Calu3 (cell line): Measurements from ENCODE around the gene TPT1. TPM values are rescaled to one million over a fixed set of nuclear protein-coding genes. Genes with fewer than 3 reads are reported as not detected.
"Not testable (repeated sequence)": the region's sequence is repeated elsewhere in the genome, so short reads cannot be mapped to it uniquely, and the experiment has no call there.

Experiments used
- BruUV-seq: library from RNA; stranded (reverse); fragments of 400-500 nt; replicated peaks from 2 replicates; lab custom pipeline; 2021; lab: Mats Ljungman, UMichigan
- CTCF ChIA-PET: fragments of 300-600 bp; sonication (Branson Sonifier 250); formaldehyde crosslinking; loops from one replicate; lab custom pipeline; 2022; ENCODE audit warnings: antibody characterized with exemption; lab: Charles Lee
- DNase-seq: peaks from one replicate; pipeline ENCODE4 v3.0.0; 2022
- H3K27ac Mint-ChIP-seq: one replicate; pipeline ENCODE4 v1.8.0; 2022; ENCODE audit warnings: mixed read lengths; ENCODE audit not compliant: unreplicated experiment
- H3K27me3 Mint-ChIP-seq: one replicate; pipeline ENCODE4 v1.8.0; 2022; ENCODE audit warnings: mixed read lengths; ENCODE audit not compliant: unreplicated experiment
- H3K36me3 Mint-ChIP-seq: one replicate; pipeline ENCODE4 v1.8.0; 2022; ENCODE audit warnings: mild to moderate bottlenecking, moderate library complexity, mixed read lengths; ENCODE audit not compliant: insufficient read depth, unreplicated experiment
- H3K4me1 Mint-ChIP-seq: one replicate; pipeline ENCODE4 v1.8.0; 2022; ENCODE audit warnings: mild to moderate bottlenecking, low read depth, mixed read lengths; ENCODE audit not compliant: unreplicated experiment
- H3K4me3 Mint-ChIP-seq: one replicate; pipeline ENCODE4 v1.8.0; 2022; ENCODE audit warnings: mild to moderate bottlenecking, low read depth, moderate library complexity, mixed read lengths; ENCODE audit not compliant: unreplicated experiment
- H3K9me3 Mint-ChIP-seq: one replicate; pipeline ENCODE4 v1.8.0; 2022; ENCODE audit warnings: low read depth, mixed read lengths; ENCODE audit not compliant: unreplicated experiment
- CTCF ChIP-seq: fragments of 200-600 bp; IDR thresholded peaks from one replicate; pipeline ENCODE4 v1.8.0; 2022; ENCODE audit warnings: antibody characterized with exemption; ENCODE audit not compliant: unreplicated experiment
- intact Hi-C: fragments of 100-400 bp; cut with micrococcal nuclease; formaldehyde crosslinking; loops from one replicate; pipeline ENCODE4 v1.10.0; 2022; ENCODE audit not compliant: unreplicated experiment
- total RNA-seq: library from RNA; stranded (reverse); gene quantifications from 2 replicates; pipeline ENCODE4 v1.2.3, GENCODE V29; 2022

TPT1 gene
- total RNA-seq, 1 experiment from 2014 or later: 1,652 TPM

DNA sequence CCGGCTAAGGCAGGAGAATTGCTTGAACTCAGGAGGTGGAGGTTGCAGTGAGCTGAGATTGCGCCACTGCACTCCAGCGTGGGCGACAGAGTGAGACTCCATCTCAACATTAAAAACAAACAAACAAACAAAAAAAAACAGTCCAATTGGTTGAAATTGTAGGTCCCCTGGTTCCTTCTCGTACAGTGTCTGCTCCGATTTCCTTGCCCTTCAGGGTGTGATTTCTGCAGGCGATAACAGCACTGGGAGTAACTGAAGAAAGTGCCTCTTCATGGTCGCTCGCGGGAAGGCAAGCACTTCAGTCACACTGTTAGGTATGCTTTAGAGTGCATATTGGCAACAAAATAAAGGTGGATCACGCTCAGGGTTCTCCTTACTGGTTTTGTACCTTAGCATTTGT lies 39.7 kb downstream of the TPT1 start:
- TF ChIP-seq CTCF: no peak
- Mint-ChIP-seq H3K9me3 (no peaks in the 10 kb centered on the region), H3K36me3 (peaks cover 19% of the 10 kb centered on the region), H3K4me1 (peaks cover 7% of the 10 kb centered on the region), H3K4me3 (no peak overlapping the region), H3K27me3 (no peaks in the 10 kb centered on the region), H3K27ac (no peak overlapping the region)
- DNase-seq: no peak
- BruUV-seq: no TSS peak
- intact Hi-C loops: no loop called here
- CTCF ChIA-PET: no interaction called here

DNA sequence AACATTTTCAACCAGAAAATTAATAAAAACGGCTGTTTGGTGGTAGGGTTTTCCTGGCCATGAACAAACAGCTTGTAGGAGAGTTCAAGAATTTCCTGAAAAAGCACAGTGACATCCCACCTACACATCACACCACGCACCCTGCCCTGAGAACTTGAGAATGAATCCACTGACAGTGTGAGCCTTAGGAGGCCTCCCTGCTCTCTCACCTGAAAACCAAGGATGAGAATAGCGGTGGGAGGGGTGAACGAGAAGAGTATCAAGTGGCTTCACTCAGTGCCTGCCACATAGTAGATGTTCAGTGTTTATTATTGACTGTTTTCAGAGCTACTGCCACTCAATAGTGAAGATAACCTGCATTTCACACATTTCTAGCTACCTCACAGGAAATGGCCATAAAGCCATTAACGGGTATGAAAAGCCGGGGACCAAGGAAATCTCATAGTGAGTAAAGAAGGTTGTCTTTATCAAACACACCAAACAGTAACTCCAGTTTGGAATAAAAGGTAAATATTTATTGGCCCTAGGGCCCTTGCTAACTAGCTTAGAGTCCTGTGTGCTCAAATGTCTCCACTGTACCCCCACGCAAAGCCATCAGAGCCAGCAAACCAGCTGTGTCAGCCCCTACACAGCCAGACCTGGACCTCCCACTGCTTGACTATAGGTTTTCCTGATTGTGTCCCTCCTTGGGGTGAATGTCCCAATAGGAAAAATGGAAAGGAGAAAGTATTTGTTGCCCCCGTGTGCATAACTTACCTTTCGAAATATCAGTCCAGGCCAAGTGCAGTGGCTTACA lies 40.6 kb downstream of the TPT1 start:
- Mint-ChIP-seq H3K4me3 (no peak overlapping the region), H3K4me1 (peaks cover 8% of the 10 kb centered on the region), H3K9me3 (no peaks in the 10 kb centered on the region), H3K27me3 (no peaks in the 10 kb centered on the region), H3K27ac (no peak overlapping the region), H3K36me3 (peaks cover 19% of the 10 kb centered on the region)
- TF ChIP-seq CTCF: no peak
- no peak for DNase-seq
- intact Hi-C loops: no loop called here
- no TSS peak for BruUV-seq
- CTCF ChIA-PET: no interaction called here

GRCh38 chr13:45299194-45299593 lies 41.8 kb downstream of the TPT1 start:
- BruUV-seq: no TSS peak
- Mint-ChIP-seq H3K27ac (no peak overlapping the region), H3K27me3 (no peaks in the 10 kb centered on the region), H3K4me3 (no peak overlapping the region), H3K9me3 (no peaks in the 10 kb centered on the region), H3K4me1 (peaks cover 8% of the 10 kb centered on the region), H3K36me3 (peaks cover 19% of the 10 kb centered on the region)
- no peak for TF ChIP-seq CTCF
- CTCF ChIA-PET: interaction anchor here (0.6 to 0.7 kb wide), 2 partner anchors 136 to 145 kb away, joined by 3 to 4 read pairs; no protein-coding TSS in a partner anchor
- intact Hi-C loops: no loop called here
- DNase-seq: no peak

GRCh38 chr13:45298550-45298949 lies 42.4 kb downstream of the TPT1 start:
- peaks cover 19% of the 10 kb centered on the region for H3K36me3 Mint-ChIP-seq
- DNase-seq, H3K27ac Mint-ChIP-seq, H3K4me3 Mint-ChIP-seq, H3K27me3 Mint-ChIP-seq, BruUV-seq, intact Hi-C loops, CTCF ChIA-PET, H3K4me1 Mint-ChIP-seq, H3K9me3 Mint-ChIP-seq: not testable (repeated sequence)

DNA sequence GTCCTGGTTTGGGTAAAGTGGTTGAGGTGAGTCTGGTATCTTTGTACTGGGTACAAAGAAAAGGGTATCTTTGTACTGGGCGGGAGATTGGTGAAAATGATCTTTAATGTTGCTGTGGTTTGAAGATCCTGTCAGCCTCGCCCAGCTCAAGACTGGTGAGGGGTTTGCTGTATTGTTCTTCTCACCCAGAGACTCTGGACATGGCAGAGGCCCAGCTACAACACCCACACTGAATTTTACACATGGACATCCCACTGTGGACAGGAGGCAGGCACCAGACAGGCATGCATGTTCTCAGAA lies 42.8 kb downstream of the TPT1 start:
- Mint-ChIP-seq H3K27ac (no peak overlapping the region), H3K27me3 (no peaks in the 10 kb centered on the region), H3K4me3 (no peak overlapping the region), H3K4me1 (peaks cover 8% of the 10 kb centered on the region), H3K36me3 (peaks cover 19% of the 10 kb centered on the region), H3K9me3 (no peaks in the 10 kb centered on the region)
- DNase-seq: no peak
- CTCF ChIA-PET: no interaction called here
- BruUV-seq: no TSS peak
- no peak for TF ChIP-seq CTCF
- intact Hi-C loops: no loop called here
